ENCODE measurements around the gene CRELD1.

- TF ChIP-seq FOXM1 (IDR thresholded peaks at IDR 0.05; ENCODE audit: borderline replicate concordance) (no peak), ZNF384 (IDR thresholded peaks at IDR 0.05) (no peak), L3MBTL2 (conservative IDR thresholded peaks at IDR 0.05) (no peak)
These were observed 21.5 kb downstream of the CRELD1 start for GRCh38 chr3:9955067-9955502.

All from HEK293T (cell line).